Esophagus squamous epithelium (tissue), 4 donors: ENCODE data around the gene GPRC5C.

ENCODE experiments used
- POLR2A ChIP-seq, 4 donors: fragments of 450-650 bp; IDR thresholded peaks; one replicate each; pipeline ENCODE4 v1.6.1; 2017; ENCODE audit warnings: antibody characterized with exemption in 4 of 4, mild to moderate bottlenecking in 4 of 4, moderate library complexity in 3 of 4
- TF ChIP-seq, protein P1 (sequence below), 6 experiments: fragments of 450-650 bp in 4 of 6; fragments of 200-600 bp in 2 of 6; sonication (generic) in 2 of 6; IDR thresholded peaks; one replicate each; pipeline ENCODE4 v1.5.1; 2016 to 2019; ENCODE audit warnings: antibody characterized with exemption in 6 of 6, mild to moderate bottlenecking in 4 of 6, moderate library complexity in 4 of 6

DNA sequence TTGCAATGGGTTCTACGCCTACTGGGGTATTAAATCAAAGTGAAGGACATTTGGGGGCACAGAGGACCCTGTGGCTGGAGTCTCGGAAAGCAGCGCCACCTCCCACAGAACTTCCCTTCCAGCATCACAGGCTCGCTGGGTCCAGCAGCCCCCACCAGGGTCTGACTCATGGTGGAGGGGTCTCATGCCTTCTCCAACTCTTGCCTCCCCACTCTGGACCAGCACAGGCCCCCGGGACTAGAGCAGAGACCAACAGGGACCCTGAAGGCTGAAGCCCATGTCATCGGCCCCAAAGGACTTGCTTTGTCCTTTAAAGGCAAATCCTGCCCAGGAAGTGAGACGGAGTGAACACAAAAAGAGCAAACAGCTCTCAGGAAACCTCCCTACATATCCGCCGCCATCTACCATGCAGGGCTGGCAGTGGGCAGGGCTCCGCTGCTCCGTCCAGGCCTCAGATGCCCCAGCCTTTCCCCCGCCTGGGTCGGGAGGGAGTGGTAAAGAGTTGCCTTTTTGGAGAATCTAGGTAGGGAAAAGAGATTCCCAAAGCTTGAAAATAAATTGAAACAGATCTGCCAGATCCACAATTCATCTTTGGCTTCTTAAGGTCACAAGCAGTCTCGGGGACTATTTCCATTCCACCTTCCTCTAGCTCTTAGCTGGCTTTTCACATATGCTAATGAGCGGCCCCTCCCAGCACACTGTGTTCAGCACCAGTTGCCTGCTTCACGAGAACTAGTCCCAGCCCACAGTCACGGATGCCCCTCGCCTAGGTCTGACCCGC, 2.1 kb upstream of the GPRC5C start:
- TF ChIP-seq POLR2A (IDR thresholded peaks at IDR 0.05), result no peak
- TF ChIP-seq, protein P1, sequence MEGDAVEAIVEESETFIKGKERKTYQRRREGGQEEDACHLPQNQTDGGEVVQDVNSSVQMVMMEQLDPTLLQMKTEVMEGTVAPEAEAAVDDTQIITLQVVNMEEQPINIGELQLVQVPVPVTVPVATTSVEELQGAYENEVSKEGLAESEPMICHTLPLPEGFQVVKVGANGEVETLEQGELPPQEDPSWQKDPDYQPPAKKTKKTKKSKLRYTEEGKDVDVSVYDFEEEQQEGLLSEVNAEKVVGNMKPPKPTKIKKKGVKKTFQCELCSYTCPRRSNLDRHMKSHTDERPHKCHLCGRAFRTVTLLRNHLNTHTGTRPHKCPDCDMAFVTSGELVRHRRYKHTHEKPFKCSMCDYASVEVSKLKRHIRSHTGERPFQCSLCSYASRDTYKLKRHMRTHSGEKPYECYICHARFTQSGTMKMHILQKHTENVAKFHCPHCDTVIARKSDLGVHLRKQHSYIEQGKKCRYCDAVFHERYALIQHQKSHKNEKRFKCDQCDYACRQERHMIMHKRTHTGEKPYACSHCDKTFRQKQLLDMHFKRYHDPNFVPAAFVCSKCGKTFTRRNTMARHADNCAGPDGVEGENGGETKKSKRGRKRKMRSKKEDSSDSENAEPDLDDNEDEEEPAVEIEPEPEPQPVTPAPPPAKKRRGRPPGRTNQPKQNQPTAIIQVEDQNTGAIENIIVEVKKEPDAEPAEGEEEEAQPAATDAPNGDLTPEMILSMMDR (IDR thresholded peaks at IDR 0.05), result no peak
